Thyroid gland (tissue), 4 donors: ENCODE data around the gene NADSYN1.

ENCODE experiments used
- CTCF ChIP-seq, 6 experiments: fragments of 200-600 bp in 3 of 6; fragments of 450-650 bp in 3 of 6; sonication (generic) in 3 of 6; IDR thresholded peaks; one replicate each; pipeline ENCODE4 v1.5.1; 2016 to 2019; ENCODE audit warnings: antibody characterized with exemption in 6 of 6, mild to moderate bottlenecking in 2 of 6, inconsistent platforms in 1 of 6, moderate library complexity in 1 of 6
- POLR2A ChIP-seq, 2 donors: fragments of 450-650 bp; IDR thresholded peaks; one replicate each; pipeline ENCODE4 v1.6.1; 2017; ENCODE audit warnings: antibody characterized with exemption in 2 of 2, mild to moderate bottlenecking in 2 of 2, moderate library complexity in 1 of 2

GRCh38 chr11:71527576-71528210, 74.7 kb downstream of the NADSYN1 start:
- TF ChIP-seq CTCF (IDR thresholded peaks at IDR 0.05) (no peak), POLR2A (IDR thresholded peaks at IDR 0.05) (no peak)
